ENCODE results near the gene C22orf39. TPM values are rescaled to one million over a fixed set of nuclear protein-coding genes. Genes with fewer than 3 reads are reported as not detected.

C22orf39 gene, protein sequence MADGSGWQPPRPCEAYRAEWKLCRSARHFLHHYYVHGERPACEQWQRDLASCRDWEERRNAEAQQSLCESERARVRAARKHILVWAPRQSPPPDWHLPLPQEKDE
- 36.0 and 40.0 TPM in 2 replicates for total RNA-seq

DNA sequence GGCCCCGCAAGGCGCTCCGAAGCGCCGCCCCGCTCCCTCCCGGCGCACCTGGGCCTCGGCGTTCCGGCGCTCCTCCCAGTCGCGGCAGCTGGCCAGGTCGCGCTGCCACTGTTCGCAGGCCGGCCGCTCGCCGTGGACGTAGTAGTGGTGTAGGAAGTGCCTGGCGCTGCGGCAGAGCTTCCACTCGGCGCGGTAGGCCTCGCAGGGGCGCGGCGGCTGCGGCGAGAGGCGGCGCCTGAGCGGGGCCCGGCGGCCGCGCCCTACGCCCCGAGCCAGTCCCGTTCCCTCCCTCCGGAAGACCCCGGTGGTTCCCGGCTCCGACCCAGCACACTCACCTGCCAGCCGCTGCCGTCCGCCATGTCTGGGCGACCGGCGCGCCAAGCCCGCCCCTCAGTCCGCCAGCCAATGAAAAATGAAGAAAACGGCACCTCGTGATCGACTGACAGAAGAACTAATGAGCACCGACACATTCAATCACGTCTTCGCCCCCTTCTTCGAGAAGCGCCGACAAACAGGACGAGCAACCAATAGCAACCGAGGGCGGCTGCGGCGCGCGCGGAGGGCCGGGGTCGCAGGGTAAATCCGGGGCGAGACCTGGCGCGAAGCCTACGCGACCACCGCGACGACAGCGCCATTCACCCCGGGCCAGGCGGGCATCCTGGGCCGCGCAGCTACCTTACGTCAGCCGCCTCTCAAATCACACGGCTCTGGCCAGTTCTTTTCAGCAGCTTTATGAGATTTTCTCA lies at the start of gene C22orf39:
TSS of gene C22orf39 (minus strand) at position 382 of the 746 bp plus-strand sequence. CDS start at position 359, 23 bp downstream.

DNA sequence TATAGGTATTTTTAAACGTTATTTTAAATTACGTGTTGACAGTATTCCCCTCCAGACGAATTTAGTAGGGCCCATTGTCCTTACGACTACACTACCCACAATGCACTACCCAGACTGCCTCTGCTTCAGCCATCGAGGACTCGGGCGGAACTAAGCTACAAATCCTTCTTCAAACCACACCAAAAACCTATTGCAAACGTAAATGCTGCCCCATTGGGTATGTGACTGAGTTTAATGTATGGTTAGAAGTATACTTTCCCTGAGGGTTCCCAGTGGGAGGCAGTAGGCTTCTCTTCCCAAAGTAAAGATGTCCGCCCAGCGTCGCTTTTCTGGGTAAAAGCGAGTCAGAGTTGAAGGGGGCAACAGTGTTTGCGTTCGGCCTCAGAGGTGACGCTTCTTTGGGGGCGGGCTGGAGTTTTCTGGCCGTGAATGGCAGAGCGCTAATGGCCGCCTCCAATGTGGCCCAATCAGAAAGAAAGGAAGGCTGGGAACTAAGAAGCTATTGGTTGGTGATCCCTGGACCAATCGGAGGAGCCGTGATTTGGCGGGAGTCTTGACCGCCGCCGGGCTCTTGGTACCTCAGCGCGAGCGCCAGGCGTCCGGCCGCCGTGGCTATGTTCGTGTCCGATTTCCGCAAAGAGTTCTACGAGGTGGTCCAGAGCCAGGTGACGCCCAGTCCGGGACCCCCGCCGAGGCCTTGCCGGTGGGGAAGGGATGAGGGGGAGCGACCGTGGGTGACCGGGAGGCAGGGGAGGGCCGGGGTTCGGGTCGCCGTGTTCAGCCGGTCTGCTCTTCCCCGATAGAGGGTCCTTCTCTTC lies 32.1 kb upstream of the C22orf39 start, which contains the start of gene CDC45:
TSS of gene CDC45 (plus strand) at position 566 of the 818 bp plus-strand sequence. CDS start at position 615, 49 bp downstream.

DNA sequence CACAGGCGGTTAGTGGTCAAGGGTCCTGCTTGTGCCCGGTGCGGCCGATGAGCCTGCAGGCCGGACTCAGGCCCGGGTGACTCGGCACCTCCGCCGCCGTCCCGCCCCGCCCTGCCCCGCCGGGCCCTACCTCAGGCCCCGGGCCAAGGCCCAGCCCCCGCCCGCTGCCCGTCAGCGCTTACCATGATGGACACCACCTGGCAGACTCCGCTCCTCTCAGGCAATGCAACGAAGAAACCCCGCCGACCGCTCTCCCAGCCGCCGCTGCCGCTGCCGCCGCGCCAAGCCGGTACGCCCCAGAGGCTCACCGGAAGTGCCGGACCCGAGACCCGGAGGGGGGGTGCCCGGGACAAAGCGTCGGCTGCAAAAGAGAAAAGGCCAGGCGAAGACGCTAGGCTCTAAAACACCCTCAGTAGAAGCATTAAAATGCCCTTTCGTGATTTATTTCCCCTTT lies 31.4 kb upstream of the C22orf39 start, which contains the start of gene UFD1:
TSS of gene UFD1 (minus strand) at position 293 of the 454 bp plus-strand sequence. CDS start at position 185, 108 bp downstream.

DNA sequence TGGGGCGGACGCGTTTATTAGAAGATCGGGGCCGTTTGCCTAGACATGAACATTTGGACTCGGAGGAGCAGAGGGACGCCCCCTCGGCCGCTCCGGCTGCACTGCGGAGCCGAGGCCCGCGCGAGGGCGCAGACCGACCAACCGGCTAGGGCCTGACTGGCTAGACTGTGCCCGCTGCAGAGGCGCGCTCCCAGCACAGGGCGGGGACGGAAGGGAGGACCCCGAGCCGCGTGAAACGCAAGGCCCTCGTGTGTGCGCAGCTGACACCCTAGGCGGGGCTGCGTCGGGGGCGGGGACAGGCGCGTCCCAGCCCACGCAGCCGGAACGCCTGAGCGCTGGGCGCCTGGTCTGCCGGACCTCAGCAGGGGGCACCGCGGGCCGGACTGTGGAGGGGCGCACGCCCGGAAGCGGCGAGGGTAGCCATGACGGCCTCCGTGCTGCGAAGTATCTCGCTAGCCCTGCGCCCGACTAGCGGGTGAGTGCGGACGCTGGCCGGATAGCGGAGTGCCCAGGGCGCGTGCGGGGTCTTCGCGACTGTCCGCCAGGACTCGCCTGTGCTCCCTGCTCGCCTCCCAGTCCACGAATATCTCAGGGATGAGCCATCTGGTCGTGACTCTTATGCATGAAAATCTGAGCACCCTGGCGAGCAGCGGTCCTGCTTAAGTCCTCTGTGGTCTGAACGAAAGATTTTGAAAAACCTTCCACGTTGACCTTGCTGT lies 15.2 kb downstream of the C22orf39 start, which contains the start of gene MRPL40:
TSS of gene MRPL40 (plus strand) at position 413 of the 719 bp plus-strand sequence. CDS start at position 423, 10 bp downstream.

DNA sequence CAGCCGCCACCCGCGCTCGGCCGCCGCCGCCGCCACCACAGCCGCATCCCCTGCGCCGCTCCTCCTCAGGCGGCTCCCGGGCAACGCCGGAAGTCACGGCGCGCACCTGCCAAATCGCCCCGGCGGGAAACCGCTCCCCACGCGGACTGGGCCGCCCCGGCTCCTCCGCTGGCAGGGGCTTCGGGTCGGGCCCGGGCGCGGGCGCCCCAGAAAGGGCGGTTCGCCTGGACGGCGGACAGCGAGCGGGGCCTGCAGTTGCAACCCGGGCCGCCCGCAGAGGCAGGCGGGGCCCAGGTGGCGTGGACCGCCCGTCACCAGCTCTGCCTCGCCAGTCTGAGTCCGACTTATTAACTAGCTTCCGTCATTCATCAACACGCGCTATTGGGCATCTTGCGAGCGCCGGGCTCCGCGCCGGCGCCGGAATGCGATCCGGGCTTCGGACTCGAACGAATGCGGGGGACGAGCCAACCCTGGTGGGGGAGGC lies 15.8 kb downstream of the C22orf39 start, which contains the start of gene HIRA:
TSS of gene HIRA (minus strand) at position 85 of the 484 bp plus-strand sequence. CDS start 257 bp downstream, outside the sequence.

Other genes starting within 250 kb of the C22orf39 start
- 4.5 and 4.9 TPM in 2 replicates for gene CLTCL1, start 156.0 kb downstream of the C22orf39 start, total RNA-seq
- 16.8 and 18.4 TPM in 2 replicates for gene HIRA, start 16.0 kb downstream of the C22orf39 start, total RNA-seq
- 41.4 and 50.4 TPM in 2 replicates for gene MRPL40, start 15.2 kb downstream of the C22orf39 start, total RNA-seq
- 44.4 and 54.3 TPM in 2 replicates for gene UFD1, start 31.5 kb upstream of the C22orf39 start, total RNA-seq
- 45.9 and 47.9 TPM in 2 replicates for gene CDC45, start 32.2 kb upstream of the C22orf39 start, total RNA-seq
- 0.50 and 1.8 TPM in 2 replicates for gene CLDN5, start 76.7 kb upstream of the C22orf39 start, total RNA-seq